Activated CD4-positive, alpha-beta memory T cell treated with anti-CD3 and anti-CD28 coated beads for 36 hours (primary cell): ENCODE measurements around the gene ESRRG. TPM values are rescaled to one million over a fixed set of nuclear protein-coding genes. Genes with fewer than 3 reads are reported as not detected.

Source experiments
- CTCF ChIA-PET: fragments of 350-600 bp; sonication (Branson Sonifier 250); formaldehyde crosslinking; loops from one replicate; lab custom pipeline; 2021; ENCODE audit warnings: antibody characterized with exemption, inconsistent platforms; lab: Charles Lee
- POLR2A ChIA-PET: fragments of 350-600 bp; sonication (Branson Sonifier 250); formaldehyde crosslinking; loops from one replicate; lab custom pipeline; 2021; ENCODE audit warnings: antibody characterized with exemption; lab: Charles Lee
- DNase-seq: peaks from one replicate; pipeline ENCODE4 v3.0.0-alpha.2; 2020
- H3K27ac Mint-ChIP-seq: one replicate; pipeline ENCODE4 v1.8.0; 2021; ENCODE audit warnings: mixed read lengths
- H3K27me3 Mint-ChIP-seq: one replicate; pipeline ENCODE4 v1.8.0; 2021; ENCODE audit warnings: mixed read lengths
- H3K36me3 Mint-ChIP-seq: one replicate; pipeline ENCODE4 v1.8.0; 2021; ENCODE audit warnings: mixed read lengths
- H3K4me1 Mint-ChIP-seq: one replicate; pipeline ENCODE4 v1.8.0; 2021; ENCODE audit warnings: low read depth, mixed read lengths
- H3K4me3 Mint-ChIP-seq: one replicate; pipeline ENCODE4 v1.8.0; 2021; ENCODE audit warnings: mild to moderate bottlenecking, mixed read lengths
- H3K9me3 Mint-ChIP-seq: one replicate; pipeline ENCODE4 v1.8.0; 2021; ENCODE audit warnings: mixed read lengths
- intact Hi-C: fragments of 100-400 bp; cut with micrococcal nuclease; formaldehyde crosslinking; loops from one replicate; pipeline ENCODE4 v1.15.1; 2023
- total RNA-seq, 2 experiments: library from RNA; stranded (reverse); gene quantifications; one replicate each; pipeline ENCODE4 v1.2.3, GENCODE V29; 2021

ESRRG gene
- total RNA-seq, 2 experiments from 2014 or later: not detected

- intact Hi-C loops: no loop called here
- POLR2A ChIA-PET: no interaction called here
- no peaks in the 10 kb centered on the region for H3K27me3 Mint-ChIP-seq
Observed at GRCh38 chr1:216691710-216692109, 31.5 kb downstream of the ESRRG start.

GRCh38 chr1:216690603-216691002 is 32.6 kb downstream of the ESRRG start:
- ChIA-PET POLR2A (no interaction called here), CTCF (no interaction called here)
- no peak overlapping the region for H3K4me3 Mint-ChIP-seq
- H3K9me3 Mint-ChIP-seq: no peaks in the 10 kb centered on the region
- DNase-seq: no peak
- H3K4me1 Mint-ChIP-seq: no peaks in the 10 kb centered on the region
- H3K27me3 Mint-ChIP-seq: no peaks in the 10 kb centered on the region
- intact Hi-C loops: no loop called here
- H3K36me3 Mint-ChIP-seq: no peaks in the 10 kb centered on the region
- no peak overlapping the region for H3K27ac Mint-ChIP-seq

More at GRCh38 chr1:216691710-216692109, 31.5 kb downstream of the ESRRG start:
- no peaks in the 10 kb centered on the region for H3K9me3 Mint-ChIP-seq
- CTCF ChIA-PET: no interaction called here
- no peaks in the 10 kb centered on the region for H3K36me3 Mint-ChIP-seq
- no peak overlapping the region for H3K27ac Mint-ChIP-seq
- no peak overlapping the region for H3K4me3 Mint-ChIP-seq
- DNase-seq: no peak
- no peaks in the 10 kb centered on the region for H3K4me1 Mint-ChIP-seq

- ChIA-PET CTCF (no interaction called here), POLR2A (no interaction called here)
- DNase-seq: no peak
- intact Hi-C loops: no loop called here
- no peaks in the 10 kb centered on the region for H3K4me1 Mint-ChIP-seq
- H3K36me3 Mint-ChIP-seq: no peaks in the 10 kb centered on the region
- H3K27me3 Mint-ChIP-seq: no peaks in the 10 kb centered on the region
- H3K27ac Mint-ChIP-seq: no peak overlapping the region
- H3K9me3 Mint-ChIP-seq: no peaks in the 10 kb centered on the region
- H3K4me3 Mint-ChIP-seq: no peak overlapping the region
Observed at GRCh38 chr1:216688127-216688657, 35.0 kb downstream of the ESRRG start.

DNA sequence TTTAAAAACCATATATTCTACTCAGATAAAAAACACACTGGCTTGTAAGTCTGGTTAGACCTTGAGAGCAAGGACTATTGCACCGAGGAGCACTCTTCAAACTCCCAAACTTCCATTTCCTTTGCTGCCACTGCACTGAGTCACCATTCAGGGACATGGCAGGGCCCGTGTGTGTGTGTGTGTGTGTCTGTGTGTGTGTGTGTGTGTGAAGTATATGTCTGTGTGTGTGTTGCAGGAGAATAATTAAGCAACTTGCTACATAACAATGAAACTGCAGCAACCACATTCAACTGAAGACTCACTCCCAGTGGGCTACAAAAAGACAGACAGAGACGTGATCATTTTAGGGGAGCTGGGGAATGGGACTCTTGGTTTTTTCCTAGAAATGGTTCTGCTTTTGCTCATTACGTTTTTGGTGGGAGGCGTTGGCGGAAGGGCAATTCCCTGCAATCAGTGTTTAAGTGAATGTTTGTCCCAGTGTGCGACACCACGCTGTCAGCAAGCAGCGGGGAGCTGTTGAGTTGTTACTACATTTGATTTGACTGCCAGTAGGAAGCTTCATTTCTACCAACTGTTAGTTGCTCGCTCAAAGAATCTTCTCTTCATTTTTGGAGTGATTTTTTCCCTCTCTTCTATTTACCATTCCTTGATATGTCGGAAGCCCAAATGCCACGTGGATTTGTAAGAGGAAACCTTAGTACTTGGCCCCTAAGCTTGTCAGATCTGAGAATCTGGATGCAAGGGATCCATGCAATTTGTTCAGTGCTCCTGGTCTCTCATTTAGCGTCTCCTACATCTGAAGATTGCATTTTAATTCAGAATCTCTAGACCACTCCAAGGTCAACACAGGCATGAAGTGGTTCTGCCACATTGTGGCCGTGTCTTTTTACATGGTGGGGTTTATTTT is 36.1 kb downstream of the ESRRG start:
- no peaks in the 10 kb centered on the region for H3K9me3 Mint-ChIP-seq
- no peak overlapping the region for H3K4me3 Mint-ChIP-seq
- ChIA-PET CTCF (no interaction called here), POLR2A (no interaction called here)
- intact Hi-C loops: no loop called here
- H3K27ac Mint-ChIP-seq: no peak overlapping the region
- no peak for DNase-seq
- H3K4me1 Mint-ChIP-seq: no peaks in the 10 kb centered on the region
- H3K36me3 Mint-ChIP-seq: no peaks in the 10 kb centered on the region
- no peaks in the 10 kb centered on the region for H3K27me3 Mint-ChIP-seq

DNA sequence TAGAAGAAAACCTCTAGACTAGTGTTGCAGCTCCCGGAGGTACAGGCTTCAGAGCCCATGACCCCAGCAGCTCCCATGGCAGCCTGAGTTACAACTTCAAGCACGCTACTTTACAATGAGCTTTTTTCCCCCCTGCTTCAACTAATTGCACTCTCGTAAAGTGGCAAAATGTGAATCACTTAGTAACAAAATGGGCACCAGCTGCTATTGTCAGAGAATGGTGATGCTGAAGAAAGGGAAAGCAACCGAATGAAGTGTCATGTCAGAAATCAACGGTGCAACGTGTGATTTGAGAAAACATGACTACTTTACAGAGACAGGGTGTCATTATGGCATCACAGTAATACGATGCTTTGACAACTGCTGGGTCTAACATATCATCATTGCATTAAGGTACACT is 40.5 kb downstream of the ESRRG start:
- intact Hi-C loops: no loop called here
- peaks cover 3% of the 10 kb centered on the region for H3K9me3 Mint-ChIP-seq
- CTCF ChIA-PET: interaction anchor here (0.7 to 0.8 kb wide), 2 partner anchors 9 to 1126 kb away, joined by 3 read pairs; no protein-coding TSS in a partner anchor
- H3K27ac Mint-ChIP-seq: no peak overlapping the region
- DNase-seq: no peak
- H3K4me3 Mint-ChIP-seq: no peak overlapping the region
- H3K27me3 Mint-ChIP-seq: no peaks in the 10 kb centered on the region
- no peaks in the 10 kb centered on the region for H3K36me3 Mint-ChIP-seq
- no peaks in the 10 kb centered on the region for H3K4me1 Mint-ChIP-seq
- POLR2A ChIA-PET: no interaction called here

GRCh38 chr1:216679108-216679507 is 44.1 kb downstream of the ESRRG start:
- Mint-ChIP-seq H3K27me3 (no peaks in the 10 kb centered on the region), H3K27ac (no peak overlapping the region), H3K9me3 (peaks cover 6% of the 10 kb centered on the region), H3K4me1 (no peaks in the 10 kb centered on the region), H3K4me3 (no peak overlapping the region), H3K36me3 (no peaks in the 10 kb centered on the region)
- DNase-seq: no peak
- CTCF ChIA-PET: no interaction called here
- POLR2A ChIA-PET: no interaction called here
- intact Hi-C loops: no loop called here

GRCh38 chr1:216670118-216670883 is 52.9 kb downstream of the ESRRG start:
- Mint-ChIP-seq H3K4me3 (no peak overlapping the region), H3K9me3 (peaks cover 3% of the 10 kb centered on the region), H3K36me3 (no peaks in the 10 kb centered on the region), H3K4me1 (no peaks in the 10 kb centered on the region), H3K27ac (no peak overlapping the region), H3K27me3 (no peaks in the 10 kb centered on the region)
- DNase-seq: no peak
- intact Hi-C loops: no loop called here
- CTCF ChIA-PET: no interaction called here
- POLR2A ChIA-PET: no interaction called here

- no peak for DNase-seq
- POLR2A ChIA-PET: no interaction called here
- CTCF ChIA-PET: no interaction called here
- H3K27ac Mint-ChIP-seq: no peak overlapping the region
- no peaks in the 10 kb centered on the region for H3K9me3 Mint-ChIP-seq
- H3K27me3 Mint-ChIP-seq: no peaks in the 10 kb centered on the region
- no peaks in the 10 kb centered on the region for H3K36me3 Mint-ChIP-seq
- H3K4me1 Mint-ChIP-seq: no peaks in the 10 kb centered on the region
- H3K4me3 Mint-ChIP-seq: no peak overlapping the region
- intact Hi-C loops: no loop called here
Observed at GRCh38 chr1:216666441-216666840, 56.8 kb downstream of the ESRRG start.

- no peak for DNase-seq
- Mint-ChIP-seq H3K27me3 (no peaks in the 10 kb centered on the region), H3K4me1 (no peaks in the 10 kb centered on the region), H3K9me3 (no peaks in the 10 kb centered on the region), H3K36me3 (no peaks in the 10 kb centered on the region), H3K27ac (no peak overlapping the region), H3K4me3 (no peak overlapping the region)
- intact Hi-C loops: no loop called here
- CTCF ChIA-PET: interaction anchor here (0.6 kb wide), 1 partner anchor 538 kb away, joined by 3 read pairs; no protein-coding TSS in a partner anchor
- POLR2A ChIA-PET: no interaction called here
Observed at GRCh38 chr1:216665856-216666255, 57.4 kb downstream of the ESRRG start.

DNA sequence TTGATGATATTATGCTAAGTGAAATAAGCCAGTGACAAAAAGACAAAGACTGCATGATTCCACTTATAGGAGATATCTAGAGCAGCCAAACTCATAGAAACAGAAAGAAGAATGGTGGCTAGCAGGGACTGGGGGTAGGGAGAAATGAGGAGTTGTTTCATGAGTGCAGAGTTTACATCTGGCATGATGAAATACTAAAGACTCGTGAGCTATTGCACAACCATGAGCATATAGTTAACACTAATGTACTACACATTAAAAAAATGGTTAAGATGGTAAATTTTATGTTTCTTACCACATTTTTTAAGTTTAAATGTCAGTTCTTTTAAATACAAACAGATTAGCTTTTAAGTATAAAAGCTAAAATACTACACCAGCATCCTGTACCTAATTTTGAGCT is 57.8 kb downstream of the ESRRG start:
- H3K4me3 Mint-ChIP-seq: no peak overlapping the region

DNA sequence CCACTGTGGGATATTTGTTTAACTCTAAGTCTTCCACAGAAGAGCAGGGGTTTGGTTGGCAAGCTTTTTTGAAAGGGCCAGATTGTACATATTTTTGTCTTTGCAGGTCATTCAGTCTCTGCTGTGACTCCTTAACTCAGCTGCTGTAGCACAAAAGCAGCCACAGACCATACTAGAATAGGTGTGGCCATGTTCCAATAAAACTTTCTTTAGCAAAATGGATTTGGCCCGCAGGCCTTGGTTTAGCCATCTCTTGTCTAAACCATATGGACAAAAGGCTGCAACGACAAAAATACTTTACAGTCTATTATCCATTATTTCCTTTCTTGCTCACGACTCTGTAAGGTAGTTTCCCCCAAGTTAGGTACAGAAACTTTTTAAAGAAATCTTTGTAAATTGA is 60.5 kb downstream of the ESRRG start:
- no peak overlapping the region for H3K4me3 Mint-ChIP-seq
- ChIA-PET POLR2A (no interaction called here), CTCF (no interaction called here)
- intact Hi-C loops: no loop called here
- no peaks in the 10 kb centered on the region for H3K36me3 Mint-ChIP-seq
- H3K4me1 Mint-ChIP-seq: no peaks in the 10 kb centered on the region
- DNase-seq: no peak
- no peaks in the 10 kb centered on the region for H3K9me3 Mint-ChIP-seq
- H3K27ac Mint-ChIP-seq: no peak overlapping the region
- no peaks in the 10 kb centered on the region for H3K27me3 Mint-ChIP-seq

More for the DNA sequence above, 57.8 kb downstream of the ESRRG start:
- DNase-seq: no peak
- H3K4me1 Mint-ChIP-seq: no peaks in the 10 kb centered on the region
- CTCF ChIA-PET: interaction anchor here (0.6 kb wide), 1 partner anchor 538 kb away, joined by 3 read pairs; no protein-coding TSS in a partner anchor
- H3K36me3 Mint-ChIP-seq: no peaks in the 10 kb centered on the region
- POLR2A ChIA-PET: no interaction called here
- no peak overlapping the region for H3K27ac Mint-ChIP-seq
- no peaks in the 10 kb centered on the region for H3K27me3 Mint-ChIP-seq
- intact Hi-C loops: no loop called here
- no peaks in the 10 kb centered on the region for H3K9me3 Mint-ChIP-seq

DNA sequence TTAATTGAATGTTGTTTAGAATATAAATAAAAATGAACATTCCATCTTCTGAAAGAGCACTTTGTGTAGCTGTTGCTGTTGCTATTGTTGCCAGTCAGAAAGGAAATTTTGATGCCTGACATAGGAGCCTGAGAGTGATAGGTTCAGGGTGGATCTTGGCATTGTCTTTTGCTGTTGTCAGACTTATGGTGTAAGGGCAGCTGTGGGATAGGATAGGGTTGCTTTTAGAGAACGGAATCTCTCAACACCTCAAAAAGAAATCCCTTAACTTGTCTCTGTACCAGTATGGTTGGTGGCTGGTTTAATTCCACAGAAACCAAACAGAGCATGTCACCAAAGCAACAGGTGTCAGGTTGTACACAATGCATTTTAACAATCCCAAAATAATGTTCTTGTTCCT is 62.7 kb downstream of the ESRRG start:
- no peaks in the 10 kb centered on the region for H3K36me3 Mint-ChIP-seq
- intact Hi-C loops: no loop called here

More for the DNA sequence above, 62.7 kb downstream of the ESRRG start:
- Mint-ChIP-seq H3K4me1 (no peaks in the 10 kb centered on the region), H3K27me3 (no peaks in the 10 kb centered on the region), H3K4me3 (no peak overlapping the region), H3K9me3 (no peaks in the 10 kb centered on the region), H3K27ac (no peak overlapping the region)
- no peak for DNase-seq
- POLR2A ChIA-PET: no interaction called here
- CTCF ChIA-PET: no interaction called here
